Measurements from ENCODE around the gene PROSER3. TPM values are rescaled to one million over a fixed set of nuclear protein-coding genes. Genes with fewer than 3 reads are reported as not detected.

PROSER3 gene
- total RNA-seq, 1 donor, result 9.5 TPM

- TF ChIP-seq, protein P1, sequence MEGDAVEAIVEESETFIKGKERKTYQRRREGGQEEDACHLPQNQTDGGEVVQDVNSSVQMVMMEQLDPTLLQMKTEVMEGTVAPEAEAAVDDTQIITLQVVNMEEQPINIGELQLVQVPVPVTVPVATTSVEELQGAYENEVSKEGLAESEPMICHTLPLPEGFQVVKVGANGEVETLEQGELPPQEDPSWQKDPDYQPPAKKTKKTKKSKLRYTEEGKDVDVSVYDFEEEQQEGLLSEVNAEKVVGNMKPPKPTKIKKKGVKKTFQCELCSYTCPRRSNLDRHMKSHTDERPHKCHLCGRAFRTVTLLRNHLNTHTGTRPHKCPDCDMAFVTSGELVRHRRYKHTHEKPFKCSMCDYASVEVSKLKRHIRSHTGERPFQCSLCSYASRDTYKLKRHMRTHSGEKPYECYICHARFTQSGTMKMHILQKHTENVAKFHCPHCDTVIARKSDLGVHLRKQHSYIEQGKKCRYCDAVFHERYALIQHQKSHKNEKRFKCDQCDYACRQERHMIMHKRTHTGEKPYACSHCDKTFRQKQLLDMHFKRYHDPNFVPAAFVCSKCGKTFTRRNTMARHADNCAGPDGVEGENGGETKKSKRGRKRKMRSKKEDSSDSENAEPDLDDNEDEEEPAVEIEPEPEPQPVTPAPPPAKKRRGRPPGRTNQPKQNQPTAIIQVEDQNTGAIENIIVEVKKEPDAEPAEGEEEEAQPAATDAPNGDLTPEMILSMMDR (IDR thresholded peaks at IDR 0.05; ENCODE audit: insufficient read depth, low read depth, low read length), result no peak
- H3K4me3 ChIP-seq (ENCODE audit: low read depth, low read length), result no peak overlapping the region
- DNase-seq (ENCODE audit: low read depth), result no peak
Measured at GRCh38 chr19:35816262-35816661, 58.3 kb downstream of the PROSER3 start.

DNA sequence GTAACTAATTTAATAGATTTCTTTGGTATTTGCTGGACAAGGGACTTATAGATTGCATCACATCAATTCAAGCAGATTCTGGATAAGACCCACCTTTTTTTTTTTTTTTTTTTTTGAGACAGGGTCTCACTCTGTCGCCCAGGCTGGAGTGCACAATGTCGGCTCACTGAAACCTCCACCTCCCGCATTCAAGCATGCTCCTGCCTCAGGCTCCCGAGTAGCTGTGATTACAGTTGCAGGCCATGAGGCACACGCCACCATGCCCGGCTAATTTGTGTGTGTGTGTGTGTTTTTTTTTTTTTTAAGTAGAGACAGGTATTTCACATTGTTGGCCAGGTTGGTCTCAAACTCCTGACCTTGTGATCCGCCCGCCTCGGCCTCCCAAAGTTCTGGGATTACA is 58.9 kb downstream of the PROSER3 start:
- TF ChIP-seq, protein P1 (IDR thresholded peaks at IDR 0.05; ENCODE audit: insufficient read depth, low read depth, low read length), result no peak
- no peak overlapping the region for H3K4me3 ChIP-seq (ENCODE audit: low read depth, low read length)
- DNase-seq (ENCODE audit: low read depth), result no peak

GRCh38 chr19:35818445-35818844 is 60.5 kb downstream of the PROSER3 start:
- no peak for DNase-seq (ENCODE audit: low read depth)
- no peak overlapping the region for H3K4me3 ChIP-seq (ENCODE audit: low read depth, low read length)
- TF ChIP-seq, protein P1 (IDR thresholded peaks at IDR 0.05; ENCODE audit: insufficient read depth, low read depth, low read length), result no peak

Other genes with a start within 250 kb of the PROSER3 start
- gene DMKN, start 244.5 kb upstream of the PROSER3 start, total RNA-seq, result 0.97 and 2.2 TPM in 2 replicates
- gene SBSN, start 229.9 kb upstream of the PROSER3 start, total RNA-seq, result under 0.01 TPM in 1 of 2 replicates, not detected in the other
- gene GAPDHS, start 224.7 kb upstream of the PROSER3 start, total RNA-seq, result not detected in 2 replicates
- 77.3 and 81.2 TPM in 2 replicates for gene TMEM147, start 212.6 kb upstream of the PROSER3 start, total RNA-seq
- gene ATP4A, start 194.5 kb upstream of the PROSER3 start, total RNA-seq, result not detected in 2 replicates
- not detected in 2 replicates for gene PMIS2, start 172.0 kb upstream of the PROSER3 start, total RNA-seq
- gene HAUS5, start 145.4 kb upstream of the PROSER3 start, total RNA-seq, result 6.5 and 6.8 TPM in 2 replicates
- 41.0 and 54.1 TPM in 2 replicates for gene RBM42, start 129.1 kb upstream of the PROSER3 start, total RNA-seq
- under 0.01 and 0.86 TPM in 2 replicates for gene ETV2, start 116.4 kb upstream of the PROSER3 start, total RNA-seq
- 165 and 215 TPM in 2 replicates for gene COX6B1, start 109.9 kb upstream of the PROSER3 start, total RNA-seq
- not detected in 2 replicates for gene UPK1A, start 91.7 kb upstream of the PROSER3 start, total RNA-seq
- gene ZBTB32, start 53.6 kb upstream of the PROSER3 start, total RNA-seq, result not detected in 2 replicates
- 5.6 and 7.4 TPM in 2 replicates for gene KMT2B, start 40.2 kb upstream of the PROSER3 start, total RNA-seq
- gene IGFLR1, start 15.7 kb upstream of the PROSER3 start, total RNA-seq, result 0.43 and 0.64 TPM in 2 replicates
- 4.7 and 5.8 TPM in 2 replicates for gene U2AF1L4, start 12.8 kb upstream of the PROSER3 start, total RNA-seq
- gene PSENEN, start 12.5 kb upstream of the PROSER3 start, total RNA-seq, result 14.7 and 18.7 TPM in 2 replicates
- 13.8 and 14.2 TPM in 2 replicates for gene LIN37, start 9.6 kb upstream of the PROSER3 start, total RNA-seq
- 20.7 and 44.8 TPM in 2 replicates for gene HSPB6, start 1.1 kb upstream of the PROSER3 start, total RNA-seq
- 1.7 and 2.3 TPM in 2 replicates for gene ARHGAP33, start 17.4 kb downstream of the PROSER3 start, total RNA-seq
- not detected in 2 replicates for gene PRODH2, start 54.7 kb downstream of the PROSER3 start, total RNA-seq
- gene NPHS1, start 94.3 kb downstream of the PROSER3 start, total RNA-seq, result not detected in 2 replicates
- under 0.01 TPM in 1 of 2 replicates, not detected in the other for gene KIRREL2, start 98.7 kb downstream of the PROSER3 start, total RNA-seq
- gene APLP1, start 110.4 kb downstream of the PROSER3 start, total RNA-seq, result 3.5 and 4.2 TPM in 2 replicates
- gene NFKBID, start 142.4 kb downstream of the PROSER3 start, total RNA-seq, result 3.0 and 3.5 TPM in 2 replicates
- 0.43 and 0.64 TPM in 2 replicates for gene HCST, start 144.4 kb downstream of the PROSER3 start, total RNA-seq
- gene TYROBP, start 150.1 kb downstream of the PROSER3 start, total RNA-seq, result not detected in 2 replicates
- gene LRFN3, start 178.2 kb downstream of the PROSER3 start, total RNA-seq, result 3.5 and 6.8 TPM in 2 replicates
- 12.5 and 15.5 TPM in 2 replicates for gene SDHAF1, start 237.0 kb downstream of the PROSER3 start, total RNA-seq